HepG2 (cell line): Measurements from ENCODE around the gene KAZN. TPM values are rescaled to one million over a fixed set of nuclear protein-coding genes. Genes with fewer than 3 reads are reported as not detected.

ENCODE experiments used
- ATAC-seq: fragments of 200-7000 bp; cut with Tn5 transposase; 3 replicates; pipeline ENCODE4 v1.9.1; 2020; ENCODE audit warnings: mild to moderate bottlenecking, moderate library complexity
- BruUV-seq: library from RNA; stranded (reverse); fragments of 400-500 nt; replicated peaks from 2 replicates; lab custom pipeline; 2021; lab: Mats Ljungman, UMichigan
- CTCF ChIA-PET: fragments of 300-600 bp; formaldehyde crosslinking; extraction: SDS; loops from one replicate; lab custom pipeline; 2021; ENCODE audit warnings: low total read pairs, inconsistent platforms, low intra/inter-chr PET ratio; lab: Yijun Ruan, JAX
- POLR2A ChIA-PET: fragments of 350-600 bp; sonication (Branson Sonifier 250); formaldehyde crosslinking; loops from one replicate; lab custom pipeline; 2020; ENCODE audit warnings: antibody characterized with exemption, inconsistent platforms; lab: Yijun Ruan, JAX
- DNase-seq: peaks from one replicate; pipeline ENCODE4 v3.0.0-alpha.2; 2015; ENCODE audit warnings: low spot score
- FAIRE-seq: peaks from 3 replicates; lab custom pipeline; 2011; peaks lifted over from hg19 to GRCh38; lab: Jason Lieb, UNC
- H2AFZ ChIP-seq: one replicate; pipeline ENCODE4 v1.6.1; 2011; ENCODE audit warnings: low read length, inconsistent platforms
- H3K27ac ChIP-seq: fragments of 300-600 bp; 3 replicates; pipeline ENCODE4 v1.8.0; 2011; ENCODE audit warnings: mixed run types, mild to moderate bottlenecking, mixed read lengths, low read length, inconsistent platforms; ENCODE audit not compliant: insufficient read depth; ENCODE audit errors: extremely low read length
- H3K27me3 ChIP-seq, 2 experiments: fragments of 200-600 bp in 1 of 2; 2 replicates in 1 of 2; 3 replicates in 1 of 2; pipeline versions ENCODE4 v1.6.0 to v1.8.0; 2011; ENCODE audit warnings: low read length in 2 of 2, mild to moderate bottlenecking in 2 of 2, moderate library complexity in 2 of 2, inconsistent platforms in 1 of 2; ENCODE audit not compliant: insufficient read depth in 2 of 2, control insufficient read depth in 1 of 2
- H3K36me3 ChIP-seq, 2 experiments: fragments of 200-600 bp in 1 of 2; replicated peaks in 1 of 2; 2 replicates in 1 of 2; 3 replicates in 1 of 2; pipeline versions ENCODE4 v1.5.1 to v1.8.0; 2011; ENCODE audit warnings: low read length in 2 of 2, inconsistent platforms in 1 of 2; ENCODE audit not compliant: insufficient read depth in 2 of 2, control insufficient read depth in 1 of 2
- H3K4me1 ChIP-seq: 2 replicates; pipeline ENCODE4 v1.5.1; 2012; ENCODE audit warnings: low read length, inconsistent platforms; ENCODE audit not compliant: insufficient read depth
- H3K4me2 ChIP-seq: 2 replicates; pipeline ENCODE4 v1.6.0; 2011; ENCODE audit warnings: low read depth, low read length, inconsistent platforms
- H3K4me3 ChIP-seq, 3 experiments: fragments of 200-600 bp in 1 of 3; sonication (generic), shearing (Covaris generic) in 1 of 3; replicated peaks in 1 of 3; 2 replicates each; pipeline ENCODE4 v1.5.1; 2011 to 2016; ENCODE audit warnings: low read length in 3 of 3, inconsistent platforms in 2 of 3, low read depth in 2 of 3, mild to moderate bottlenecking in 2 of 3, control low read depth in 1 of 3, mixed read lengths in 1 of 3; ENCODE audit not compliant: insufficient read depth in 1 of 3
- H3K79me2 ChIP-seq: one replicate; pipeline ENCODE4 v1.6.1; 2011; ENCODE audit warnings: low read length, inconsistent platforms; ENCODE audit not compliant: insufficient read depth
- H3K9ac ChIP-seq: 2 replicates; pipeline ENCODE4 v1.6.0; 2011; ENCODE audit warnings: mild to moderate bottlenecking, low read depth, low read length, inconsistent platforms; ENCODE audit not compliant: insufficient read depth
- H3K9me3 ChIP-seq: 2 replicates; pipeline ENCODE4 v1.5.1; 2012; ENCODE audit warnings: mild to moderate bottlenecking, low read length
- H4K20me1 ChIP-seq: 2 replicates; pipeline ENCODE4 v1.6.0; 2011; ENCODE audit warnings: inconsistent platforms, mild to moderate bottlenecking, low read length, moderate library complexity; ENCODE audit not compliant: insufficient read depth
- ATAD3A ChIP-seq: sonication (generic); formaldehyde crosslinking; IDR thresholded peaks from 2 replicates; pipeline ENCODE4 v1.4.0; 2020; ENCODE audit warnings: missing genetic modification reagents
- GATA4 ChIP-seq: sonication (generic); IDR thresholded peaks from 2 replicates; pipeline ENCODE4 v1.6.1; 2016; ENCODE audit warnings: antibody characterized with exemption, low read depth, borderline replicate concordance
- SATB2 ChIP-seq: sonication (generic); formaldehyde crosslinking; IDR thresholded peaks from 2 replicates; pipeline ENCODE4 v1.5.0; 2020; ENCODE audit warnings: missing genetic modification reagents
- ZFP41 ChIP-seq: sonication (generic); formaldehyde crosslinking; IDR thresholded peaks from 2 replicates; pipeline ENCODE4 v1.4.0; 2020; ENCODE audit warnings: mild to moderate bottlenecking, missing genetic modification reagents, borderline replicate concordance
- ZNF407 ChIP-seq: sonication (generic); formaldehyde crosslinking; IDR thresholded peaks from one replicate; pipeline ENCODE4 v1.5.1; 2020; ENCODE audit warnings: mild to moderate bottlenecking, missing genetic modification reagents; ENCODE audit errors: not compliant biosample characterization
- ZNF432 ChIP-seq: sonication (generic); formaldehyde crosslinking; IDR thresholded peaks from 2 replicates; pipeline ENCODE4 v1.5.0; 2020; ENCODE audit warnings: missing genetic modification reagents, mild to moderate bottlenecking, borderline replicate concordance
- ZNF512 ChIP-seq: sonication (generic); formaldehyde crosslinking; IDR thresholded peaks from 2 replicates; pipeline ENCODE4 v1.4.0; 2020; ENCODE audit warnings: mild to moderate bottlenecking, missing genetic modification reagents
- ZNF619 ChIP-seq: sonication (generic); formaldehyde crosslinking; IDR thresholded peaks from 2 replicates; pipeline ENCODE4 v1.4.0; 2020; ENCODE audit warnings: mild to moderate bottlenecking, missing genetic modification reagents
- ZNF879 ChIP-seq: sonication (generic); formaldehyde crosslinking; IDR thresholded peaks from 2 replicates; pipeline ENCODE4 v1.8.1; 2023; ENCODE audit warnings: missing genetic modification reagents
- ZSCAN21 ChIP-seq: sonication (generic); formaldehyde crosslinking; IDR thresholded peaks from 2 replicates; pipeline ENCODE4 v1.8.0; 2022; ENCODE audit warnings: mild to moderate bottlenecking, missing genetic modification reagents, moderate library complexity, borderline replicate concordance
- WGBS: methylation state at CpG from one replicate; pipeline ENCODE4 v1.1.6; 2017; ENCODE audit warnings: low lambda C conversion rate; 5-methylcytosine and 5-hydroxymethylcytosine counted together
- in situ Hi-C: cut with HindIII; loops from 2 replicates; pipeline ENCODE4 v1.10.0; 2017; ENCODE audit warnings: low pct_unique_long_range_greater_than_20kb; ENCODE audit not compliant: extremely low pct_ligation_motif_present
- intact Hi-C: fragments of 100-400 bp; cut with micrococcal nuclease; formaldehyde crosslinking; loops from one replicate; pipeline ENCODE4 v1.10.0; 2022; ENCODE audit not compliant: unreplicated experiment
- polyA plus RNA-seq, 8 experiments: library from polyadenylated mRNA; depleted of rRNA in 3 of 8; stranded (reverse) in 7 of 8; unstranded in 1 of 8; fragments of >200 nt; fragmentation: Illumina TruSeq in 4 of 8; extraction: Trizol in 4 of 8; gene quantifications; 2 replicates each; pipeline versions ENCODE4 v1.2.1 to v1.2.3, GENCODE V29; 2011 to 2016; ENCODE audit warnings: low read depth in 4 of 8, missing spikeins in 1 of 8, mixed read lengths in 1 of 8; ENCODE audit not compliant: insufficient read depth in 1 of 8
- total RNA-seq, 5 experiments: library from RNA; depleted of rRNA; stranded (reverse); fragments of >200 nt; fragmentation: Illumina TruSeq; extraction: Trizol; gene quantifications; 2 replicates each; pipeline ENCODE4 v1.2.3, GENCODE V29; 2016; ENCODE audit warnings: low read depth in 1 of 5
- TF ChIP-seq, protein P1 (sequence below): sonication (generic); formaldehyde crosslinking; IDR thresholded peaks from 2 replicates; pipeline ENCODE4 v1.4.0; 2020; ENCODE audit warnings: missing genetic modification reagents, mild to moderate bottlenecking, borderline replicate concordance

KAZN gene
- total and polyA plus RNA-seq, 2 of the 13 experiments (the other 11 are each of a cell fraction or from before 2014, with no cell fraction given): 10.4 to 13.5 TPM

GRCh38 chr1:14578156-14578555 is 20.3 kb upstream of the KAZN start:
- Histone ChIP-seq H3K4me2 (no peak overlapping the region), H2AFZ (no peak overlapping the region), H3K27ac (no peak overlapping the region), H3K9ac (no peak overlapping the region), H3K27me3 (peaks cover under 1 to 1% of the 10 kb centered on the region in 2 experiments; a peak in 1 of 5 replicates), H3K36me3 (no peaks in the 10 kb centered on the region), H4K20me1 (no peaks in the 10 kb centered on the region), H3K9me3 (no peaks in the 10 kb centered on the region), H3K4me1 (no peaks in the 10 kb centered on the region), H3K4me3 (no peak overlapping the region), H3K79me2 (no peaks in the 10 kb centered on the region)
- no peak for ATAC-seq
- intact Hi-C loops: no loop called here
- no peak for FAIRE-seq
- no peak for DNase-seq
- WGBS: 30% methylated on average over 3 of the region's 3 CpGs
- in situ Hi-C loops: no loop called here
- CTCF ChIA-PET: no interaction called here
- BruUV-seq: no TSS peak
- POLR2A ChIA-PET: no interaction called here
- no peak for TF ChIP-seq ATAD3A (CRISPR knock-in tag)
- no peak for TF ChIP-seq ZNF512 (CRISPR knock-in tag)
- no peak for TF ChIP-seq ZNF432 (CRISPR knock-in tag)
- no peak for TF ChIP-seq ZFP41 (CRISPR knock-in tag)
- TF ChIP-seq ZNF407 (CRISPR knock-in tag): no peak
- TF ChIP-seq GATA4: no peak
- no peak for TF ChIP-seq ZNF619
- no peak for TF ChIP-seq SATB2 (CRISPR knock-in tag)
- no peak for TF ChIP-seq ZNF879 (CRISPR knock-in tag)
- TF ChIP-seq, protein P1, sequence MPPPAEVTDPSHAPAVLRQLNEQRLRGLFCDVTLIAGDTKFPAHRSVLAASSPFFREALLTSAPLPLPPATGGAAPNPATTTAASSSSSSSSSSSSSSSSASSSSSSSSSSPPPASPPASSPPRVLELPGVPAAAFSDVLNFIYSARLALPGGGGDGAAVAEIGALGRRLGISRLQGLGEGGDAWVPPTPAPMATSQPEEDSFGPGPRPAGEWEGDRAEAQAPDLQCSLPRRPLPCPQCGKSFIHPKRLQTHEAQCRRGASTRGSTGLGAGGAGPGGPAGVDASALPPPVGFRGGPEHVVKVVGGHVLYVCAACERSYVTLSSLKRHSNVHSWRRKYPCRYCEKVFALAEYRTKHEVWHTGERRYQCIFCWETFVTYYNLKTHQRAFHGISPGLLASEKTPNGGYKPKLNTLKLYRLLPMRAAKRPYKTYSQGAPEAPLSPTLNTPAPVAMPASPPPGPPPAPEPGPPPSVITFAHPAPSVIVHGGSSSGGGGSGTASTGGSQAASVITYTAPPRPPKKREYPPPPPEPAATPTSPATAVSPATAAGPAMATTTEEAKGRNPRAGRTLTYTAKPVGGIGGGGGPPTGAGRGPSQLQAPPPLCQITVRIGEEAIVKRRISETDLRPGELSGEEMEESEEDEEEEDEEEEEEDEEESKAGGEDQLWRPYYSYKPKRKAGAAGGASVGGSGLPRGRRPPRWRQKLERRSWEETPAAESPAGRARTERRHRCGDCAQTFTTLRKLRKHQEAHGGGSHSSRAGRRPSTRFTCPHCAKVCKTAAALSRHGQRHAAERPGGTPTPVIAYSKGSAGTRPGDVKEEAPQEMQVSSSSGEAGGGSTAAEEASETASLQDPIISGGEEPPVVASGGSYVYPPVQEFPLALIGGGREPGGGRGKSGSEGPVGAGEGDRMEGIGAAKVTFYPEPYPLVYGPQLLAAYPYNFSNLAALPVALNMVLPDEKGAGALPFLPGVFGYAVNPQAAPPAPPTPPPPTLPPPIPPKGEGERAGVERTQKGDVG (CRISPR knock-in tag): no peak
- no peak for TF ChIP-seq ZSCAN21 (CRISPR knock-in tag)
